GM12878 (cell line): Measurements from ENCODE around the gene MRPL49. TPM values are rescaled to one million over a fixed set of nuclear protein-coding genes. Genes with fewer than 3 reads are reported as not detected.

ENCODE experiments used
- ATAC-seq: fragments of 200-7000 bp; cut with Tn5 transposase; 3 replicates; pipeline ENCODE4 v1.9.1; 2020; ENCODE audit warnings: mild to moderate bottlenecking, moderate library complexity
- BruUV-seq: library from RNA; stranded (reverse); fragments of 400-500 nt; replicated peaks from 2 replicates; lab custom pipeline; 2021; lab: Mats Ljungman, UMichigan
- CTCF ChIA-PET: fragments of 300-600 bp; sonication (Branson Sonifier 250); formaldehyde crosslinking; extraction: SDS; loops from one replicate; lab custom pipeline; 2021; ENCODE audit warnings: inconsistent platforms; lab: Yijun Ruan, JAX
- POLR2A ChIA-PET: fragments of 350-600 bp; formaldehyde crosslinking; extraction: SDS; loops from one replicate; lab custom pipeline; 2021; ENCODE audit warnings: inconsistent platforms; lab: Charles Lee
- RAD21 ChIA-PET: fragments of 300-600 bp; sonication (Branson Sonifier 250); formaldehyde crosslinking; loops from one replicate; lab custom pipeline; 2023; ENCODE audit warnings: antibody characterized with exemption; ENCODE audit not compliant: unreplicated experiment; lab: Charles Lee
- SMC1A ChIA-PET: fragments of 300-600 bp; sonication (Branson Sonifier 250); formaldehyde crosslinking; loops from one replicate; lab custom pipeline; 2023; ENCODE audit not compliant: unreplicated experiment, uncharacterized antibody; lab: Charles Lee
- DNase-seq: peaks from one replicate; pipeline ENCODE4 v3.0.0-alpha.2; 2011; ENCODE audit warnings: low read depth, low spot score
- FAIRE-seq: peaks from 3 replicates; lab custom pipeline; 2011; peaks lifted over from hg19 to GRCh38; lab: Jason Lieb, UNC
- H2AFZ ChIP-seq: 2 replicates; pipeline ENCODE4 v1.6.0; 2011; ENCODE audit warnings: low read depth, low read length, control low read depth; ENCODE audit not compliant: control insufficient read depth
- H3K27ac ChIP-seq: 2 replicates; pipeline ENCODE4 v1.5.1; 2011; ENCODE audit warnings: control low read depth; ENCODE audit not compliant: control insufficient read depth, insufficient read depth
- H3K27me3 ChIP-seq, 2 experiments: replicated peaks in 1 of 2; 2 replicates each; pipeline versions ENCODE4 v1.6.0 to v1.6.1; 2011; ENCODE audit warnings: low read length in 1 of 2; ENCODE audit not compliant: control insufficient read depth in 2 of 2, insufficient read depth in 2 of 2
- H3K36me3 ChIP-seq, 2 experiments: 2 replicates each; pipeline ENCODE4 v1.5.1; 2011; ENCODE audit warnings: low read length in 1 of 2; ENCODE audit not compliant: control insufficient read depth in 2 of 2, insufficient read depth in 2 of 2
- H3K4me1 ChIP-seq: 2 replicates; pipeline ENCODE4 v1.6.1; 2011; ENCODE audit warnings: mild to moderate bottlenecking, low read length, moderate library complexity, mixed read lengths; ENCODE audit not compliant: control insufficient read depth, insufficient read depth
- H3K4me2 ChIP-seq: 2 replicates; pipeline ENCODE4 v1.6.0; 2011; ENCODE audit warnings: control low read depth; ENCODE audit not compliant: control insufficient read depth, insufficient read depth
- H3K4me3 ChIP-seq: fragments of 200-600 bp; sonication (generic); 2 replicates; pipeline ENCODE4 v1.5.1; 2016
- H3K79me2 ChIP-seq: 2 replicates; pipeline ENCODE4 v1.6.0; 2011; ENCODE audit warnings: low read length; ENCODE audit not compliant: control insufficient read depth, insufficient read depth
- H3K9ac ChIP-seq: 2 replicates; pipeline ENCODE4 v1.8.0; 2011; ENCODE audit warnings: low read length, control low read depth, mixed read lengths; ENCODE audit not compliant: control insufficient read depth, insufficient read depth
- H3K9me3 ChIP-seq: replicated peaks from 3 replicates; pipeline ENCODE4 v1.5.1; 2011; ENCODE audit warnings: mild to moderate bottlenecking, low read length; ENCODE audit not compliant: control insufficient read depth, insufficient read depth
- H4K20me1 ChIP-seq: 2 replicates; pipeline ENCODE4 v1.6.0; 2011; ENCODE audit not compliant: control insufficient read depth, insufficient read depth
- EZH2 ChIP-seq: IDR thresholded peaks from 2 replicates; pipeline ENCODE4 v1.6.1; 2012; ENCODE audit warnings: low read depth, mild to moderate bottlenecking, control low read depth, inconsistent platforms, low read length, borderline replicate concordance; ENCODE audit not compliant: control insufficient read depth
- MTA2 ChIP-seq: fragments of 450-650 bp; IDR thresholded peaks from 2 replicates; pipeline ENCODE4 v1.6.1; 2016; ENCODE audit warnings: low read depth, mild to moderate bottlenecking, moderate library complexity
- POLR2A ChIP-seq: IDR thresholded peaks from 2 replicates; pipeline ENCODE4 v1.6.1; 2011; ENCODE audit warnings: low read depth, mild to moderate bottlenecking, low read length
- WGBS: methylation state at CpG from one replicate; pipeline ENCODE4 v1.1.6; 2016; ENCODE audit warnings: low lambda C conversion rate; ENCODE audit not compliant: insufficient replicate concordance, insufficient coverage; ENCODE audit errors: missing lambda C conversion rate; 5-methylcytosine and 5-hydroxymethylcytosine counted together
- in situ Hi-C: fragments of 300-500 bp; cut with MboI; formaldehyde crosslinking; loops from 9 replicates; pipeline ENCODE4 v1.14.3; 2018; ENCODE audit warnings: mixed read lengths
- intact Hi-C: fragments of 100-400 bp; cut with micrococcal nuclease; formaldehyde crosslinking; loops from one replicate; pipeline ENCODE4 v1.14.2; 2022; ENCODE audit not compliant: unreplicated experiment
- polyA plus RNA-seq, 11 experiments: library from polyadenylated mRNA; depleted of rRNA in 4 of 11; unstranded in 6 of 11; stranded (reverse) in 5 of 11; fragments of >200 nt; fragmentation: Nextera tagmentation in 4 of 11; fragmentation: Illumina TruSeq in 1 of 11; extraction: Ambion mirVana in 4 of 11; extraction: Trizol in 1 of 11; gene quantifications; 1 replicate in 1 of 11; 2 replicates in 10 of 11; pipeline versions ENCODE4 v1.2.1 to v1.2.3, GENCODE V29; 2011 to 2016; ENCODE audit warnings: inconsistent platforms in 2 of 11, missing spikeins in 2 of 11, low read depth in 1 of 11
- total RNA-seq, 4 experiments: library from RNA; depleted of rRNA in 3 of 4; stranded (reverse); fragments of >200 nt in 3 of 4; fragmentation: Illumina TruSeq in 1 of 4; extraction: Trizol in 1 of 4; gene quantifications; 2 replicates each; pipeline versions ENCODE4 v1.2.1 to v1.2.3, GENCODE V29; 2013 to 2021

MRPL49 gene
- total and polyA plus RNA-seq, 10 of the 15 experiments (the other 5 are each of a cell fraction or from before 2014, with no cell fraction given) = 42.0 to 116 (median 71.7) TPM

GRCh38 chr11:65115361-65116082 is 6.6 kb upstream of the MRPL49 start:
- Histone ChIP-seq H3K9ac (no peak overlapping the region), H3K9me3 (no peaks in the 10 kb centered on the region), H3K4me1 (peaks cover 32% of the 10 kb centered on the region), H3K36me3 (peaks cover 8 to 23% of the 10 kb centered on the region in 2 experiments), H3K4me3 (no peak overlapping the region), H3K79me2 (peaks cover 28% of the 10 kb centered on the region), H2AFZ (no peak overlapping the region), H3K27me3 (no peaks in the 10 kb centered on the region), H4K20me1 (no peaks in the 10 kb centered on the region; the same call in 1 of the 2 replicates), H3K27ac (no peak overlapping the region), H3K4me2 (peak overlapping the region; percentile 90; the same call in 1 of the 2 replicates)
- BruUV-seq = no TSS peak
- ChIA-PET CTCF (interaction anchor here (0.6 to 1.3 kb wide), 5 partner anchors 17 to 222 kb away, joined by 3 to 5 read pairs (median 3); partner anchors contain the start of genes ARL2 and PPP2R5B), POLR2A (interaction anchor here (0.6 kb wide), 1 partner anchor 356 kb away, joined by 3 read pairs; no protein-coding TSS in a partner anchor), RAD21 (no interaction called here), SMC1A (no interaction called here)
- DNase-seq (no peak), ATAC-seq (no peak), FAIRE-seq (no peak)
- 92% methylated on average over 21 of the region's 21 CpGs for WGBS
- intact Hi-C loops (loop anchor here (2.0 to 10.0 kb wide), 4 partner anchors 75 to 341 kb away; partner anchors contain the start of genes DPF2, SAC3D1 and SF1), in situ Hi-C loops (no loop called here)
- TF ChIP-seq MTA2 (no peak), POLR2A (peak; percentile 69), EZH2 (no peak)
